Activated CD8-positive, alpha-beta T cell treated with anti-CD3 and anti-CD28 coated beads for 36 hours (primary cell): ENCODE results near the gene CADPS. TPM values are rescaled to one million over a fixed set of nuclear protein-coding genes. Genes with fewer than 3 reads are reported as not detected.

Experiments
- ATAC-seq: fragments of 200-7000 bp; cut with Tn5 transposase; one replicate; pipeline ENCODE4 v1.10.0; 2021; ENCODE audit warnings: mild to moderate bottlenecking, moderate library complexity
- CTCF ChIA-PET: fragments of 350-600 bp; sonication (Branson Sonifier 250); formaldehyde crosslinking; loops from one replicate; lab custom pipeline; 2021; ENCODE audit warnings: antibody characterized with exemption; lab: Charles Lee
- POLR2A ChIA-PET: fragments of 350-600 bp; sonication (Branson Sonifier 250); formaldehyde crosslinking; loops from one replicate; lab custom pipeline; 2021; ENCODE audit warnings: antibody characterized with exemption; lab: Charles Lee
- DNase-seq: peaks from one replicate; pipeline ENCODE4 v3.0.0-alpha.2; 2020
- H3K27ac Mint-ChIP-seq: one replicate; pipeline ENCODE4 v1.8.0; 2021; ENCODE audit warnings: mild to moderate bottlenecking, mixed read lengths
- H3K27me3 Mint-ChIP-seq: one replicate; pipeline ENCODE4 v1.8.0; 2021; ENCODE audit warnings: mixed read lengths
- H3K36me3 Mint-ChIP-seq: one replicate; pipeline ENCODE4 v1.8.0; 2021; ENCODE audit warnings: low read depth, mixed read lengths
- H3K4me1 Mint-ChIP-seq: one replicate; pipeline ENCODE4 v1.8.0; 2021; ENCODE audit warnings: low read depth, mixed read lengths
- H3K4me3 Mint-ChIP-seq: one replicate; pipeline ENCODE4 v1.8.0; 2021; ENCODE audit warnings: mild to moderate bottlenecking, moderate library complexity, mixed read lengths
- H3K9me3 Mint-ChIP-seq: one replicate; pipeline ENCODE4 v1.8.0; 2021; ENCODE audit warnings: mixed read lengths
- CTCF ChIP-seq: fragments of 200-600 bp; IDR thresholded peaks from one replicate; pipeline ENCODE4 v1.8.0; 2022; ENCODE audit warnings: antibody characterized with exemption, mild to moderate bottlenecking
- intact Hi-C: fragments of 100-400 bp; cut with micrococcal nuclease; formaldehyde crosslinking; loops from one replicate; pipeline ENCODE4 v1.10.0; 2022
- total RNA-seq, 2 experiments: library from RNA; stranded (reverse); gene quantifications; one replicate each; pipeline ENCODE4 v1.2.3, GENCODE V29; 2021

CADPS gene
- total RNA-seq, 2 experiments from 2014 or later: not detected

GRCh38 chr3:62369476-62369743 is 505.8 kb downstream of the CADPS start:
- no peak for TF ChIP-seq CTCF
- Mint-ChIP-seq H3K4me1 (peaks cover 6% of the 10 kb centered on the region), H3K4me3 (no peak overlapping the region), H3K27ac (no peak overlapping the region), H3K27me3 (peaks cover 79% of the 10 kb centered on the region), H3K9me3 (no peaks in the 10 kb centered on the region), H3K36me3 (peaks cover 3% of the 10 kb centered on the region)
- ATAC-seq (no peak), DNase-seq (no peak)
- intact Hi-C loops: no loop called here
- ChIA-PET POLR2A (no interaction called here), CTCF (interaction anchor here (1.4 kb wide), 1 partner anchor 164 kb away, joined by 3 read pairs; no protein-coding TSS in a partner anchor)

GRCh38 chr3:62368705-62369475 is 506.3 kb downstream of the CADPS start:
- H3K4me3 Mint-ChIP-seq: no peak overlapping the region

GRCh38 chr3:62368290-62368704 is 506.9 kb downstream of the CADPS start:
- ChIA-PET POLR2A (no interaction called here), CTCF (interaction anchor here (1.4 kb wide), 1 partner anchor 162 kb away, joined by 3 read pairs; no protein-coding TSS in a partner anchor)
- Mint-ChIP-seq H3K27ac (no peak overlapping the region), H3K4me1 (peaks cover 2% of the 10 kb centered on the region), H3K4me3 (no peak overlapping the region), H3K36me3 (peaks cover 3% of the 10 kb centered on the region), H3K9me3 (no peaks in the 10 kb centered on the region), H3K27me3 (peaks cover 70% of the 10 kb centered on the region)
- intact Hi-C loops: no loop called here
- no peak for ATAC-seq
- DNase-seq: no peak
- TF ChIP-seq CTCF: no peak

More at GRCh38 chr3:62368705-62369475, 506.3 kb downstream of the CADPS start:
- POLR2A ChIA-PET: no interaction called here
- intact Hi-C loops: no loop called here
- Mint-ChIP-seq H3K9me3 (no peaks in the 10 kb centered on the region), H3K36me3 (peaks cover 3% of the 10 kb centered on the region), H3K4me1 (peaks cover 2% of the 10 kb centered on the region), H3K27me3 (peaks cover 74% of the 10 kb centered on the region), H3K27ac (no peak overlapping the region)
- CTCF ChIA-PET: interaction anchor here (1.4 kb wide), 1 partner anchor 163 kb away, joined by 3 read pairs; no protein-coding TSS in a partner anchor
- TF ChIP-seq CTCF: no peak
- DNase-seq (no peak), ATAC-seq (no peak)

GRCh38 chr3:62367763-62368195 is 507.4 kb downstream of the CADPS start:
- intact Hi-C loops: no loop called here
- H3K27me3 Mint-ChIP-seq: peaks cover 66% of the 10 kb centered on the region
- POLR2A ChIA-PET: no interaction called here
- H3K4me1 Mint-ChIP-seq: peaks cover 2% of the 10 kb centered on the region
- TF ChIP-seq CTCF: no peak
- ATAC-seq: no peak
- no peak overlapping the region for H3K4me3 Mint-ChIP-seq
- no peak overlapping the region for H3K27ac Mint-ChIP-seq
- CTCF ChIA-PET: interaction anchor here (1.4 kb wide), 1 partner anchor 162 kb away, joined by 3 read pairs; no protein-coding TSS in a partner anchor
- no peaks in the 10 kb centered on the region for H3K9me3 Mint-ChIP-seq
- DNase-seq: no peak
- peaks cover 3% of the 10 kb centered on the region for H3K36me3 Mint-ChIP-seq

- intact Hi-C loops: no loop called here
- TF ChIP-seq CTCF: no peak
- Mint-ChIP-seq H3K36me3 (peaks cover 3% of the 10 kb centered on the region), H3K4me3 (no peak overlapping the region), H3K27me3 (peaks cover 53% of the 10 kb centered on the region), H3K9me3 (peaks cover 3% of the 10 kb centered on the region), H3K27ac (no peak overlapping the region), H3K4me1 (peaks cover 2% of the 10 kb centered on the region)
- CTCF ChIA-PET: no interaction called here
- DNase-seq: no peak
- POLR2A ChIA-PET: no interaction called here
- no peak for ATAC-seq
Measured at GRCh38 chr3:62366126-62366484, 509.1 kb downstream of the CADPS start.
